ENCODE data around the gene ATP2A3.

Gene ATP2A3

GRCh38 chr17:3965118-3965800 is 1.0 kb upstream of the ATP2A3 start:
- TF ChIP-seq SPI1 (IDR thresholded peaks at IDR 0.05; ENCODE audit: low read depth, low read length) = peak; percentile 64; the same call in 1 of the 2 replicates
- no peak for TF ChIP-seq POLR2A (IDR thresholded peaks at IDR 0.05; ENCODE audit: low read depth, low read length)
- DNase-seq (ENCODE audit: insufficient read length, low spot score) (peak; percentile 67), FAIRE-seq (peak; percentile 98)

GRCh38 chr17:3963237-3964201 is 718 bp downstream of the ATP2A3 start:
- peak; percentile 91 for FAIRE-seq

GRCh38 chr17:3962965-3963236 is 1.3 kb downstream of the ATP2A3 start:
- DNase-seq (ENCODE audit: insufficient read length, low spot score) (no peak), FAIRE-seq (no peak)
- TF ChIP-seq PAX5 (IDR thresholded peaks at IDR 0.05; ENCODE audit: insufficient read depth, low read length, severe bottlenecking) (no peak), SPI1 (IDR thresholded peaks at IDR 0.05; ENCODE audit: low read depth, low read length) (no peak), POLR2AphosphoS5 (IDR thresholded peaks at IDR 0.05; ENCODE audit: low read depth, low read length) (no peak), POU2F2 (IDR thresholded peaks at IDR 0.05; ENCODE audit: low read depth, low read length) (no peak), POLR2A (IDR thresholded peaks at IDR 0.05; ENCODE audit: low read depth, low read length) (no peak), TAF1 (IDR thresholded peaks at IDR 0.05; ENCODE audit: low read depth, low read length) (no peak)

More at GRCh38 chr17:3963237-3964201, 718 bp downstream of the ATP2A3 start:
- peak; percentile 61 for DNase-seq (ENCODE audit: insufficient read length, low spot score)
- TF ChIP-seq SPI1 (IDR thresholded peaks at IDR 0.05; ENCODE audit: low read depth, low read length) (peak; percentile 86), PAX5 (IDR thresholded peaks at IDR 0.05; ENCODE audit: insufficient read depth, low read length, severe bottlenecking) (no peak), POLR2A (IDR thresholded peaks at IDR 0.05; ENCODE audit: low read depth, low read length) (no peak), POLR2AphosphoS5 (IDR thresholded peaks at IDR 0.05; ENCODE audit: low read depth, low read length) (no peak)

- TF ChIP-seq SPI1 (IDR thresholded peaks at IDR 0.05; ENCODE audit: low read depth, low read length) (no peak), TAF1 (IDR thresholded peaks at IDR 0.05; ENCODE audit: low read depth, low read length) (no peak), POLR2A (IDR thresholded peaks at IDR 0.05; ENCODE audit: low read depth, low read length) (no peak), PAX5 (IDR thresholded peaks at IDR 0.05; ENCODE audit: insufficient read depth, low read length, severe bottlenecking) (no peak)
- DNase-seq (ENCODE audit: insufficient read length, low spot score) (no peak), FAIRE-seq (peak; percentile 62)
Measured at GRCh38 chr17:3962217-3962964, 1.8 kb downstream of the ATP2A3 start.

- FAIRE-seq = peak; percentile 91
- TF ChIP-seq POLR2AphosphoS5 (IDR thresholded peaks at IDR 0.05; ENCODE audit: low read depth, low read length) (no peak), POLR2A (IDR thresholded peaks at IDR 0.05; ENCODE audit: low read depth, low read length) (no peak), POU2F2 (IDR thresholded peaks at IDR 0.05; ENCODE audit: low read depth, low read length) (no peak), SPI1 (IDR thresholded peaks at IDR 0.05; ENCODE audit: low read depth, low read length) (no peak), TAF1 (IDR thresholded peaks at IDR 0.05; ENCODE audit: low read depth, low read length) (no peak), PAX5 (IDR thresholded peaks at IDR 0.05; ENCODE audit: insufficient read depth, low read length, severe bottlenecking) (no peak)
- no peak for DNase-seq (ENCODE audit: insufficient read length, low spot score)
Measured at GRCh38 chr17:3961564-3962047, 2.6 kb downstream of the ATP2A3 start.

GRCh38 chr17:3960764-3961163 is 3.5 kb downstream of the ATP2A3 start:
- DNase-seq (ENCODE audit: insufficient read length, low spot score) = no peak
- TF ChIP-seq SPI1 (IDR thresholded peaks at IDR 0.05; ENCODE audit: low read depth, low read length) (no peak), POLR2A (IDR thresholded peaks at IDR 0.05; ENCODE audit: low read depth, low read length) (no peak), POLR2AphosphoS5 (IDR thresholded peaks at IDR 0.05; ENCODE audit: low read depth, low read length) (no peak), POU2F2 (IDR thresholded peaks at IDR 0.05; ENCODE audit: low read depth, low read length) (no peak), TAF1 (IDR thresholded peaks at IDR 0.05; ENCODE audit: low read depth, low read length) (no peak), PAX5 (IDR thresholded peaks at IDR 0.05; ENCODE audit: insufficient read depth, low read length, severe bottlenecking) (no peak)
- FAIRE-seq = peak; percentile 78

- DNase-seq (ENCODE audit: insufficient read length, low spot score) (no peak), FAIRE-seq (no peak)
- TF ChIP-seq TAF1 (IDR thresholded peaks at IDR 0.05; ENCODE audit: low read depth, low read length) = no peak
- TF ChIP-seq POU2F2 (IDR thresholded peaks at IDR 0.05; ENCODE audit: low read depth, low read length) = no peak
- TF ChIP-seq POLR2AphosphoS5 (IDR thresholded peaks at IDR 0.05; ENCODE audit: low read depth, low read length) = no peak
- no peak for TF ChIP-seq PAX5 (IDR thresholded peaks at IDR 0.05; ENCODE audit: insufficient read depth, low read length, severe bottlenecking)
Measured at GRCh38 chr17:3959921-3960601, 4.2 kb downstream of the ATP2A3 start.

- FAIRE-seq = no peak
Measured at GRCh38 chr17:3959295-3959899, 4.8 kb downstream of the ATP2A3 start.

More at GRCh38 chr17:3959295-3959899, 4.8 kb downstream of the ATP2A3 start:
- TF ChIP-seq POLR2A (IDR thresholded peaks at IDR 0.05; ENCODE audit: low read depth, low read length) (no peak), SPI1 (IDR thresholded peaks at IDR 0.05; ENCODE audit: low read depth, low read length) (no peak), POU2F2 (IDR thresholded peaks at IDR 0.05; ENCODE audit: low read depth, low read length) (no peak), POLR2AphosphoS5 (IDR thresholded peaks at IDR 0.05; ENCODE audit: low read depth, low read length) (no peak), PAX5 (IDR thresholded peaks at IDR 0.05; ENCODE audit: insufficient read depth, low read length, severe bottlenecking) (no peak), TAF1 (IDR thresholded peaks at IDR 0.05; ENCODE audit: low read depth, low read length) (no peak)
- no peak for DNase-seq (ENCODE audit: insufficient read length, low spot score)

Measured in GM12891 (cell line).